HEK293T (cell line): ENCODE measurements around the gene CCDC33.

ENCODE experiments used
- ARNT ChIP-seq: fragments of 450-650 bp; IDR thresholded peaks from 2 replicates; pipeline ENCODE4 v1.6.1; 2017; ENCODE audit warnings: mild to moderate bottlenecking
- BHLHE40 ChIP-seq: fragments of 450-650 bp; IDR thresholded peaks from 2 replicates; pipeline ENCODE4 v1.6.1; 2016; ENCODE audit warnings: mild to moderate bottlenecking, moderate library complexity, borderline replicate concordance
- CTBP1 ChIP-seq: fragments of 450-650 bp; IDR thresholded peaks from 2 replicates; pipeline ENCODE4 v1.6.1; 2016; ENCODE audit warnings: borderline replicate concordance
- FOXA1 ChIP-seq: fragments of 450-650 bp; IDR thresholded peaks from 2 replicates; pipeline ENCODE4 v1.6.1; 2016; ENCODE audit warnings: mild to moderate bottlenecking
- FOXM1 ChIP-seq: fragments of 450-650 bp; IDR thresholded peaks from 2 replicates; pipeline ENCODE4 v1.6.1; 2017; ENCODE audit warnings: mild to moderate bottlenecking, borderline replicate concordance
- PKNOX1 ChIP-seq: fragments of 450-650 bp; IDR thresholded peaks from 2 replicates; pipeline ENCODE4 v1.6.1; 2016
- SP1 ChIP-seq: fragments of 450-650 bp; IDR thresholded peaks from 2 replicates; pipeline ENCODE4 v1.6.1; 2017
- SUZ12 ChIP-seq: fragments of 450-650 bp; IDR thresholded peaks from 2 replicates; pipeline ENCODE4 v1.6.1; 2016; ENCODE audit warnings: mild to moderate bottlenecking
- TARDBP ChIP-seq: fragments of 450-650 bp; IDR thresholded peaks from 2 replicates; pipeline ENCODE4 v1.6.1; 2016
- ZNF384 ChIP-seq: fragments of 450-650 bp; IDR thresholded peaks from 2 replicates; pipeline ENCODE4 v1.6.1; 2016

GRCh38 chr15:74259292-74259648, 23.1 kb downstream of the CCDC33 start:
- TF ChIP-seq FOXM1 (no peak), SP1 (no peak), TARDBP (no peak), FOXA1 (no peak), CTBP1 (no peak), SUZ12 (no peak), ZNF384 (no peak), PKNOX1 (no peak), BHLHE40 (no peak), ARNT (no peak)
